Fibroblast of peridontal ligament (primary cell): ENCODE measurements around the gene C4BPB.

Experiments used
- DNase-seq: peaks from one replicate; pipeline ENCODE4 v3.0.0-alpha.2; 2010; ENCODE audit errors: extremely low read depth

C4BPB gene

GRCh38 chr1:207059881-207060280, 28.8 kb upstream of the C4BPB start:
- no peak for DNase-seq

- DNase-seq: no peak
Measured at GRCh38 chr1:207060596-207060995, 28.1 kb upstream of the C4BPB start.

GRCh38 chr1:207062058-207062457, 26.6 kb upstream of the C4BPB start:
- DNase-seq: no peak

GRCh38 chr1:207063014-207063413, 25.6 kb upstream of the C4BPB start:
- no peak for DNase-seq

GRCh38 chr1:207064561-207064960, 24.1 kb upstream of the C4BPB start:
- DNase-seq: no peak

DNA sequence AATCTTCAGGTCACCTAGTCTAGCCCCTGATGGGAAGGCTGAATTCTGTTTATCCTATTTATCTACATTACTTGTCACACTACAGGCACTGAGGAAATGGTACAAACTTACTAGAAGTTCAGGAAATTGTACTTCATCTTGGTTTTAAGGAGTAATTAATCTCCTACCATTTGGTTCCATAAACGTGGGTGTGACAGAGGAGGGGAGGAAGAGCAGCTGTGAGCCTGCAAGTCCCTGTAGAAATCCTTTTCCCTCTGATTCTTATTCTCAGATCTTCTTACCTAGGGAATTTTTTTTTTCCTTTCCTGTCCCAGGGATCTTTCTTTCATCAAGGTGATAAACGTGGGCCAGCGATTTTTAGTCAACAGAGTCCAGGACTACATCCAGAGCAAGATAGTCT, 21.5 kb upstream of the C4BPB start:
- DNase-seq: no peak

GRCh38 chr1:207067665-207068064, 21.0 kb upstream of the C4BPB start:
- DNase-seq: no peak

DNA sequence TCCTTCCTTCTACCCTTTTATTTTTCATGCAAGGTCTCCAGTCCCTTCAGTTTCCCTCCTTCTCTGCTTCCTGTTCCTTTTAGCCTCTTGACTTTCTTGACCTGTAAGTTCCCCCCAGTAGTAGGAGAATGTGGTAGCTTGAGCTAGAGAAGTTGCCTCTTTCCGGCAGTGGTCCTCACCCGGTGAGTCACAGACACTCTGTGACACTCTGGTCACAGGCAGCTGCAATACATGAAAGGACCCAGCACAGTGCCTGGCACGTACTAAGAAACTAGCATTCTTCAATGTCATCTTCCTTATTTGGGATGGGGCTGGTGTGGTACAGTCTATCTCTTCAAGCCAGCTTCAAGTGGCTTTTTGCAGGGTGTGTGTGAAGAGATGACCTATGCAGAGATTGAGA, 19.6 kb upstream of the C4BPB start:
- DNase-seq: no peak

- no peak for DNase-seq
Measured at GRCh38 chr1:207069858-207070506, 18.7 kb upstream of the C4BPB start.

DNA sequence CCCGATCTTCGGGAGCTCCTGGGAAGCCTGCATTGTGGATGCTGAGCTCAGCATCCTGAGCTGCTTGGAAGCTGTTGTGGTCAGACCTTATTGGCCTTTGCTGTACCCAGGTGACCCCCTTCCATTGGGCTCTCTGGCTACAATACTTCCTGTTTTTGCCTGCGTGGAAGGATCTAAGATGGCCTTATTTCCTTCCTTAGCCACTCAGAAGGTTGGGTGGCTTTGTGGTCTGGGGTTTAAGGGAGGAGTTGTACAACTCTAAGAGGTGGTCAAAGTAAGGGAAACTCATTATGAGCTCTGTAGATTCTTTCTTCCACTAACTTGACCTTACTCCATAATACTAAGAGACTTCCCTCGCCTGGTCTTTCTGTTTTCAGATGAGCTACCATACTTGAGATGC, 17.8 kb upstream of the C4BPB start:
- no peak for DNase-seq

DNA sequence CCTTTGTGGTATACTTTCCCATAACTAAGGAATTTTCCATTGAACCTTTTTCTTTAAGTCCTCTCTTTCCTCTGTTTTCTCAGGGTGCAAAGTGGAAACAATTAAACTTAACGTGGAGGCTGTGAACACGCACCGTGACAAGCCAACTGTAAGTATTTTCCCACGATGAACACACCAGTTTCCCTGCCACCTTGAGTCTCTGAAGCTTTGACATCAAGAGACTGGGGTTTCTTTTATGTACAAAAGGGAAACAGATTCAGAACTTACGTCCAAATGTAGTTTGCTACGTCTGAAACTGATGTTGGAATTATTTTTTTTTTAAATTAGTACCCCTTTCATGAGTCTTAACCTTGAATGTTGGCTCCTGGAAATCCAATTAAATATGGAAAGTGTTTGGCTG, 17.2 kb upstream of the C4BPB start:
- no peak for DNase-seq

GRCh38 chr1:207072233-207072632, 16.4 kb upstream of the C4BPB start:
- DNase-seq: no peak

GRCh38 chr1:207073906-207074820, 14.5 kb upstream of the C4BPB start:
- no peak for DNase-seq

DNA sequence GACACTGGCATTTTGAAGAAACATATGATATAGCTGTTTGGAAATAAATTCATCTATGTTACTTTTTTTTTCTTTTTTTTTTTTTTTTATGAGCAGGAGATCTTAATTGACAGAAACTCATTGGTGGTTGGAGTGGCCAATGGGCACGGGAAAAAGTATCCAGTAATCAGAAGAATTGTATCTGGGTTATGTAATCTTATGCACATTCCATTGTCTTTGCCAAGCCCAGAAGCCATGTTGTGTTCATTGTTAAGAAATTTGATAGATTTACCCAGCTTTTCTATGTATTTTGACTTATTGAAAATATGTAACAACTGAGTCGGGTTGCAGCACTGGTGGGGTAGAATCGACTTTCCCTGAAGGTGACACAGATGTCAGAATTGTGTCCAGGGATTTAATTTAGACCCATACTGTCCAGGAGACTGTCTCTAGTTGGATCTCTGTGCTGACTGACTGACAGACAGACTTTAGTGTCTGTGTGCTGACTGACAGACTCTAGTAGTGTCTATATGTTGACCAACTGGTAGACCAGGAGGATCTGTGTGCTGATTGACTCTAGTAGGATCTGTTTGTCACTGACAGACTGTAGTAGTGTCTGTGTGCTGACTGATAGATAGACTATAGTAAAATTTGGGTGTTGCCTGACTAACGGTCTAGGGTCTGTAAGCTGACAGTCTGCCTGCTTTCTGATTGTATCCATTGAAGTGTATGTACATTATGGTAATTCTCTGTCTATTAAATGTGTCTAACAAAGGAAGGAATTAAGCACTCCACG, 12.3 kb upstream of the C4BPB start:
- DNase-seq: peak; percentile 65

DNA sequence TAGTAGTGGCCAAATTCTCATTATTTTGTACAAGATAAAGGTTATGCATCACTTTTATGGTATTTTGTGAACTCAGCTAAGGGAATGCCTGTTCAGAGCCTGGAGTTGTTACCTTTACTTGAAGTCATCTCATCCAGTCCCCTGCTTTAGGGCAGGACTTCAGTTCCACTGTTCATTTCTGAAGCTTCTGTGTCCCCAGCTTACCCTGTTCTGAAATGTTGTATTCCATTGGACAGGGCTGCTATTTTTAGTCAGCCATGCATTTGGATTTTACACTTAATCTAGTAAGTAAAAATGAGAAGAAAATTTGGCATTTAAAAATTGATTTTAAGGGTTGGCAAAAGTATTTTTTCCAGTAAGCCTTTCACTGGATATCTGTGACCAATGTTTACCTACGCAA, 11.6 kb upstream of the C4BPB start:
- no peak for DNase-seq

- peak; percentile 88 for DNase-seq
Measured at GRCh38 chr1:207077470-207078377, 10.9 kb upstream of the C4BPB start.

- no peak for DNase-seq
Measured at GRCh38 chr1:207078578-207079132, 10.0 kb upstream of the C4BPB start.

- DNase-seq: no peak
Measured at GRCh38 chr1:207079706-207080241, 8.9 kb upstream of the C4BPB start.

DNA sequence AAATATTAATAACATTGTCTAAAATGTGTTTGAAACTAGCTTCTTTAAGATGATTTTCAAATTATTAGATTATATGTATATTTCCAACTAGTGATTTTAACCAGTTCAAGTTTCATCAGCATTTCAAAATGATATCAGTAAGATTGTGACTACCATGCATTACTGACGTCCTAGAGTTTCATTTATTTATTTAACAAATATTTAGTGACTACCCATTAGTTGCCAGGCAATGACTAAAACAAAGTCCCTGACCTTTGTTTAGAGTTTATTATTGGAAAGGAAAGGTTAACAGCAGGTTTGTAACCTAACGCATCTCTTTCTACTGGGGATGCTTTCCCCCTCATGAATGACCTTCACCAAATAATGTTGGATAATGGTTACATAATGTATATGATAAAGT, 7.6 kb upstream of the C4BPB start:
- DNase-seq: no peak

- DNase-seq: no peak
Measured at GRCh38 chr1:207081806-207082205, 6.9 kb upstream of the C4BPB start.

DNA sequence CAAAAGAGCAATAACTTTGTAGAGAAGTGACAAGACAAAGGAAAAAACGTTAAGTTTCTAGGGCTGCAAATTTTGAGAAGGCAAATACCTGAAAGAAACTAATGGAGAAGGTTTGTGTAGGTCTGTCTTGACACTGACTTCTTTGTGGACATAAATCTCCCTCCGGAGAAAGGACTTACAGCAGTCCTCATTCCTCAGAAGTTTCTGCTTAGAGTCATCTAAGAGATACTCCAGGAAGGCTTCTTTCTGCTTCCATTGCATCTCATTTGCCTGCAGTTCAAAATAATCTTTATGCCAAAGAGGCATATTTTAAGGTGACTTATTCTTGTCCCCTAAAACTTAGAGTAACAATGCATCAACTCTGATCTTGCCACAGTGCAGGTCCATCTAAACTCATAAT, 4.4 kb upstream of the C4BPB start:
- DNase-seq: no peak
